HepG2 (cell line): ENCODE measurements around the gene CCDC85C. TPM values are rescaled to one million over a fixed set of nuclear protein-coding genes. Genes with fewer than 3 reads are reported as not detected.
A peak's percentile ranks its signal among the peaks of the same experiment; 100 is the strongest.

Experiments
- ATAC-seq: fragments of 200-7000 bp; cut with Tn5 transposase; 3 replicates; pipeline ENCODE4 v1.9.1; 2020; ENCODE audit warnings: mild to moderate bottlenecking, moderate library complexity
- BruUV-seq: library from RNA; stranded (reverse); fragments of 400-500 nt; replicated peaks from 2 replicates; lab custom pipeline; 2021; lab: Mats Ljungman, UMichigan
- CTCF ChIA-PET: fragments of 300-600 bp; formaldehyde crosslinking; extraction: SDS; loops from one replicate; lab custom pipeline; 2021; ENCODE audit warnings: low total read pairs, inconsistent platforms, low intra/inter-chr PET ratio; lab: Yijun Ruan, JAX
- POLR2A ChIA-PET: fragments of 350-600 bp; sonication (Branson Sonifier 250); formaldehyde crosslinking; loops from one replicate; lab custom pipeline; 2020; ENCODE audit warnings: antibody characterized with exemption, inconsistent platforms; lab: Yijun Ruan, JAX
- DNase-seq: peaks from one replicate; pipeline ENCODE4 v3.0.0-alpha.2; 2015; ENCODE audit warnings: low spot score
- FAIRE-seq: peaks from 3 replicates; lab custom pipeline; 2011; peaks lifted over from hg19 to GRCh38; lab: Jason Lieb, UNC
- H2AFZ ChIP-seq: one replicate; pipeline ENCODE4 v1.6.1; 2011; ENCODE audit warnings: low read length, inconsistent platforms
- H3K27ac ChIP-seq: fragments of 300-600 bp; 3 replicates; pipeline ENCODE4 v1.8.0; 2011; ENCODE audit warnings: mixed run types, mild to moderate bottlenecking, mixed read lengths, low read length, inconsistent platforms; ENCODE audit not compliant: insufficient read depth; ENCODE audit errors: extremely low read length
- H3K27me3 ChIP-seq, 2 experiments: fragments of 200-600 bp in 1 of 2; 2 replicates in 1 of 2; 3 replicates in 1 of 2; pipeline versions ENCODE4 v1.6.0 to v1.8.0; 2011; ENCODE audit warnings: low read length in 2 of 2, mild to moderate bottlenecking in 2 of 2, moderate library complexity in 2 of 2, inconsistent platforms in 1 of 2; ENCODE audit not compliant: insufficient read depth in 2 of 2, control insufficient read depth in 1 of 2
- H3K36me3 ChIP-seq, 2 experiments: fragments of 200-600 bp in 1 of 2; replicated peaks in 1 of 2; 2 replicates in 1 of 2; 3 replicates in 1 of 2; pipeline versions ENCODE4 v1.5.1 to v1.8.0; 2011; ENCODE audit warnings: low read length in 2 of 2, inconsistent platforms in 1 of 2; ENCODE audit not compliant: insufficient read depth in 2 of 2, control insufficient read depth in 1 of 2
- H3K4me1 ChIP-seq: 2 replicates; pipeline ENCODE4 v1.5.1; 2012; ENCODE audit warnings: low read length, inconsistent platforms; ENCODE audit not compliant: insufficient read depth
- H3K4me2 ChIP-seq: 2 replicates; pipeline ENCODE4 v1.6.0; 2011; ENCODE audit warnings: low read depth, low read length, inconsistent platforms
- H3K4me3 ChIP-seq, 3 experiments: fragments of 200-600 bp in 1 of 3; sonication (generic), shearing (Covaris generic) in 1 of 3; replicated peaks in 1 of 3; 2 replicates each; pipeline ENCODE4 v1.5.1; 2011 to 2016; ENCODE audit warnings: low read length in 3 of 3, inconsistent platforms in 2 of 3, low read depth in 2 of 3, mild to moderate bottlenecking in 2 of 3, control low read depth in 1 of 3, mixed read lengths in 1 of 3; ENCODE audit not compliant: insufficient read depth in 1 of 3
- H3K79me2 ChIP-seq: one replicate; pipeline ENCODE4 v1.6.1; 2011; ENCODE audit warnings: low read length, inconsistent platforms; ENCODE audit not compliant: insufficient read depth
- H3K9ac ChIP-seq: 2 replicates; pipeline ENCODE4 v1.6.0; 2011; ENCODE audit warnings: mild to moderate bottlenecking, low read depth, low read length, inconsistent platforms; ENCODE audit not compliant: insufficient read depth
- H3K9me3 ChIP-seq: 2 replicates; pipeline ENCODE4 v1.5.1; 2012; ENCODE audit warnings: mild to moderate bottlenecking, low read length
- H4K20me1 ChIP-seq: 2 replicates; pipeline ENCODE4 v1.6.0; 2011; ENCODE audit warnings: inconsistent platforms, mild to moderate bottlenecking, low read length, moderate library complexity; ENCODE audit not compliant: insufficient read depth
- ARID4A ChIP-seq: sonication (generic); formaldehyde crosslinking; IDR thresholded peaks from 2 replicates; pipeline ENCODE4 v1.5.0; 2020; ENCODE audit warnings: mild to moderate bottlenecking, missing genetic modification reagents, borderline replicate concordance
- DRAP1 ChIP-seq: IDR thresholded peaks from 2 replicates; pipeline ENCODE4 v1.6.1; 2016; ENCODE audit warnings: missing genetic modification reagents, missing compliant biosample characterization
- HOXA5 ChIP-seq: sonication (generic); formaldehyde crosslinking; IDR thresholded peaks from 2 replicates; pipeline ENCODE4 v1.4.0; 2020; ENCODE audit warnings: missing genetic modification reagents
- KMT2A ChIP-seq: sonication (generic); formaldehyde crosslinking; IDR thresholded peaks from 2 replicates; pipeline ENCODE4 v1.4.0; 2020; ENCODE audit warnings: missing genetic modification reagents
- NFYC ChIP-seq: IDR thresholded peaks from 2 replicates; pipeline ENCODE4 v1.6.1; 2016; ENCODE audit warnings: missing genetic modification reagents, missing compliant biosample characterization
- RXRB ChIP-seq: IDR thresholded peaks from 2 replicates; pipeline ENCODE4 v1.6.1; 2016; ENCODE audit warnings: borderline replicate concordance, missing genetic modification reagents, missing compliant biosample characterization
- SIN3A ChIP-seq: IDR thresholded peaks from 2 replicates; pipeline ENCODE4 v1.6.1; 2011; ENCODE audit warnings: low read depth, mild to moderate bottlenecking, control low read depth, low read length, borderline replicate concordance
- STAG1 ChIP-seq: sonication (generic); formaldehyde crosslinking; IDR thresholded peaks from 2 replicates; pipeline ENCODE4 v1.4.0; 2020; ENCODE audit warnings: missing genetic modification reagents
- ZBTB7B ChIP-seq: sonication (generic); formaldehyde crosslinking; IDR thresholded peaks from 2 replicates; pipeline ENCODE4 v1.4.0; 2020; ENCODE audit warnings: missing genetic modification reagents
- ZNF10 ChIP-seq: sonication (generic); formaldehyde crosslinking; IDR thresholded peaks from 2 replicates; pipeline ENCODE4 v1.4.0; 2020; ENCODE audit warnings: mild to moderate bottlenecking, low read depth, missing genetic modification reagents, borderline replicate concordance
- ZNF572 ChIP-seq: sonication (generic); formaldehyde crosslinking; IDR thresholded peaks from 2 replicates; pipeline ENCODE4 v1.5.1; 2020; ENCODE audit warnings: mild to moderate bottlenecking, missing genetic modification reagents
- ZNF691 ChIP-seq: sonication (generic); formaldehyde crosslinking; IDR thresholded peaks from 2 replicates; pipeline ENCODE4 v1.4.0; 2020; ENCODE audit warnings: missing genetic modification reagents, low read depth, mild to moderate bottlenecking, borderline replicate concordance
- WGBS: methylation state at CpG from one replicate; pipeline ENCODE4 v1.1.6; 2017; ENCODE audit warnings: low lambda C conversion rate; 5-methylcytosine and 5-hydroxymethylcytosine counted together
- in situ Hi-C: cut with HindIII; loops from 2 replicates; pipeline ENCODE4 v1.10.0; 2017; ENCODE audit warnings: low pct_unique_long_range_greater_than_20kb; ENCODE audit not compliant: extremely low pct_ligation_motif_present
- intact Hi-C: fragments of 100-400 bp; cut with micrococcal nuclease; formaldehyde crosslinking; loops from one replicate; pipeline ENCODE4 v1.10.0; 2022; ENCODE audit not compliant: unreplicated experiment
- polyA plus RNA-seq, 8 experiments: library from polyadenylated mRNA; depleted of rRNA in 3 of 8; stranded (reverse) in 7 of 8; unstranded in 1 of 8; fragments of >200 nt; fragmentation: Illumina TruSeq in 4 of 8; extraction: Trizol in 4 of 8; gene quantifications; 2 replicates each; pipeline versions ENCODE4 v1.2.1 to v1.2.3, GENCODE V29; 2011 to 2016; ENCODE audit warnings: low read depth in 4 of 8, missing spikeins in 1 of 8, mixed read lengths in 1 of 8; ENCODE audit not compliant: insufficient read depth in 1 of 8
- total RNA-seq, 5 experiments: library from RNA; depleted of rRNA; stranded (reverse); fragments of >200 nt; fragmentation: Illumina TruSeq; extraction: Trizol; gene quantifications; 2 replicates each; pipeline ENCODE4 v1.2.3, GENCODE V29; 2016; ENCODE audit warnings: low read depth in 1 of 5
- TF ChIP-seq, protein P1 (sequence below): sonication (generic); formaldehyde crosslinking; IDR thresholded peaks from 2 replicates; pipeline ENCODE4 v1.5.0; 2020; ENCODE audit warnings: missing genetic modification reagents
- TF ChIP-seq, protein P2 (sequence below): IDR thresholded peaks from 2 replicates; pipeline ENCODE4 v1.6.1; 2016; ENCODE audit warnings: low read depth, borderline replicate concordance

The CCDC85C gene
- total and polyA plus RNA-seq, 2 of the 13 experiments (the other 11 are each of a cell fraction or from before 2014, with no cell fraction given), result 18.8 to 43.8 TPM

GRCh38 chr14:99562856-99563748 lies 40.9 kb downstream of the CCDC85C start:
- H3K27me3 ChIP-seq, result no peaks in the 10 kb centered on the region
- H3K27ac ChIP-seq, result peak overlapping the region; percentile 91
- WGBS, result 57% methylated on average over 18 of the region's 23 CpGs
- H4K20me1 ChIP-seq, result peaks cover 12% of the 10 kb centered on the region
- in situ Hi-C loops, result no loop called here
- ChIA-PET CTCF (interaction anchor here (1.1 to 1.5 kb wide), 2 partner anchors 13 to 66 kb away, joined by 4 to 11 read pairs; no protein-coding TSS in a partner anchor), POLR2A (no interaction called here)
- no peaks in the 10 kb centered on the region for H3K9me3 ChIP-seq
- peaks cover 93% of the 10 kb centered on the region for H3K79me2 ChIP-seq
- no peak overlapping the region for H3K4me3 ChIP-seq
- H3K36me3 ChIP-seq, result peaks cover 0 to 1% of the 10 kb centered on the region in 2 experiments; a peak in 2 of 5 replicates
- H3K9ac ChIP-seq, result no peak overlapping the region
- H3K4me1 ChIP-seq, result peaks cover 90% of the 10 kb centered on the region
- peak; percentile 80 for FAIRE-seq
- intact Hi-C loops, result loop anchor here (1.0 to 5.0 kb wide), 3 partner anchors 8 to 64 kb away; no protein-coding TSS in a partner anchor
- ATAC-seq, result peak; percentile 82
- BruUV-seq, result no TSS peak
- H3K4me2 ChIP-seq, result peak overlapping the region; percentile 21; the same call in 1 of the 2 replicates
- no peak overlapping the region for H2AFZ ChIP-seq
- DNase-seq, result peak; percentile 84
- TF ChIP-seq ZNF691 (CRISPR knock-in tag), result no peak
- TF ChIP-seq ZNF10 (CRISPR knock-in tag), result no peak
- peak; percentile 78; the same call in 1 of the 2 replicates for TF ChIP-seq ARID4A
- TF ChIP-seq, protein P1, sequence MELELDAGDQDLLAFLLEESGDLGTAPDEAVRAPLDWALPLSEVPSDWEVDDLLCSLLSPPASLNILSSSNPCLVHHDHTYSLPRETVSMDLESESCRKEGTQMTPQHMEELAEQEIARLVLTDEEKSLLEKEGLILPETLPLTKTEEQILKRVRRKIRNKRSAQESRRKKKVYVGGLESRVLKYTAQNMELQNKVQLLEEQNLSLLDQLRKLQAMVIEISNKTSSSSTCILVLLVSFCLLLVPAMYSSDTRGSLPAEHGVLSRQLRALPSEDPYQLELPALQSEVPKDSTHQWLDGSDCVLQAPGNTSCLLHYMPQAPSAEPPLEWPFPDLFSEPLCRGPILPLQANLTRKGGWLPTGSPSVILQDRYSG, result no peak
- TF ChIP-seq, protein P2, sequence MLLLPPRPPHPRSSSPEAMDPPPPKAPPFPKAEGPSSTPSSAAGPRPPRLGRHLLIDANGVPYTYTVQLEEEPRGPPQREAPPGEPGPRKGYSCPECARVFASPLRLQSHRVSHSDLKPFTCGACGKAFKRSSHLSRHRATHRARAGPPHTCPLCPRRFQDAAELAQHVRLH (CRISPR knock-in tag), result peak; percentile 68; the same call in 1 of the 2 replicates
- TF ChIP-seq RXRB (CRISPR knock-in tag), result peak; percentile 72; the same call in 1 of the 2 replicates
- peak; percentile 77; the same call in 1 of the 2 replicates for TF ChIP-seq KMT2A (CRISPR knock-in tag)
- 0 out of 2 replicates have a peak, but pooled peaks have one; percentile 33 for TF ChIP-seq ZNF572 (CRISPR knock-in tag)
- TF ChIP-seq DRAP1 (CRISPR knock-in tag), result peak; percentile 39; the same call in 1 of the 2 replicates
- TF ChIP-seq ZBTB7B, result 0 out of 2 replicates have a peak, but pooled peaks have one; percentile 54
- peak; percentile 100 for TF ChIP-seq HOXA5 (CRISPR knock-in tag)
- peak; percentile 30; the same call in 1 of the 2 replicates for TF ChIP-seq NFYC
- peak; percentile 84 for TF ChIP-seq STAG1
- TF ChIP-seq SIN3A, result peak; percentile 60; the same call in 1 of the 2 replicates
